NCI-H128 (cell line): ENCODE measurements around the gene CENPA.

Experiments
- DNase-seq: peaks from one replicate; lab custom pipeline; 2025; ENCODE audit not compliant: unreplicated experiment; lab: John Stamatoyannopoulos, UW

Gene CENPA

DNA sequence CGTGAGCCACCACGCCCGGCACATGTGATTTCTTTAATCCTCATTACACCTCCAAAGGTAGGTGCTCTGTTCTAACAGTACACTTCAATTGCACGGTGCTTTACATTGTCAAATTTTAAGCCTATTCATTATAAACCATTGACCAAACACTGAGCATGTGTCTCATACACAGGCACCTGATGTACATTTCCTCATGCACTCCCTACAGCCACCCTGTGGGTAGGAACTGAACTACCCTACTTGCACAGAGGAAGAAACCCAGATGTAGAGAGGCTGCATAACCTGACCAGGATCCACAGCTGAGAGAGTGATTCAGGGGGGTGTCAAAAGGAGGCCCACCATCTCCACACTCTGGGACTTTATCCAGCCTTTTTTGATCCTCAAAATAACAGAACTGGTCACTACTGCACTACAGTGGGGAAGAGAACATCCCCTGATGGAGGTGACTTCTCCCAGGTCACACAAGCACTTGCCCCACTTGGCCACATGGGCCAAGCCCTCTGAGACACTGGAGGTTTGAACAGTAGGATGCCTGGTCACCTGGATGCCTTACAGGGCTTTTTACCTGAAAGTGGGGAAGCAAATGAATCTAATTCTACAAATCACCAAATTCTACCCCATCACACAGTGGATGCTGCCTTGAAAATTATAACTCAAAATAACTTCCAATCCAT is 55.2 kb downstream of the CENPA start:
- no peak for DNase-seq

DNA sequence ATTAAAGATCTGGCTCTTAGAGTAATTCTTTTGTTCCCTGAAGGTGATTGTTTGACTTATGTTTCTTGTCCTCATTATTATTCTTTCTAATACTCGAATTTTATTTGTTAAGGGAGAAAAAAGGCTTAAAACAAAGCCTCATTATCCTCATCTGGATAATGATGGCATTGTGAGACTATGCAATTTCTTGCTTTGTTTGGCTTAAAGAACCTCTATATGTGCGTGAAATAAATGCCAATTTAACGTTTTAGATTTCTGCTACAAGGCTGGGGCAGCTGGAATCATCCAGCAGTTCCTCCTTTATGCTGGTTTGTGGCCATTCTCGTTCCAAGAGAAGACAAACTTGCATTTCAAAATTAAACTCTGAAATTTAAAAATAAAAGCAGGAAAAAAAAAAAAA is 57.2 kb downstream of the CENPA start:
- no peak for DNase-seq
